ENCODE measurements around the gene TAF5L.
"Not testable (repeated sequence)": the region's sequence is repeated elsewhere in the genome, so short reads cannot be mapped to it uniquely, and the experiment has no call there.

TAF5L gene

GRCh38 chr1:229600229-229600628 lies 25.7 kb downstream of the TAF5L start:
- DNase-seq = no peak

DNA sequence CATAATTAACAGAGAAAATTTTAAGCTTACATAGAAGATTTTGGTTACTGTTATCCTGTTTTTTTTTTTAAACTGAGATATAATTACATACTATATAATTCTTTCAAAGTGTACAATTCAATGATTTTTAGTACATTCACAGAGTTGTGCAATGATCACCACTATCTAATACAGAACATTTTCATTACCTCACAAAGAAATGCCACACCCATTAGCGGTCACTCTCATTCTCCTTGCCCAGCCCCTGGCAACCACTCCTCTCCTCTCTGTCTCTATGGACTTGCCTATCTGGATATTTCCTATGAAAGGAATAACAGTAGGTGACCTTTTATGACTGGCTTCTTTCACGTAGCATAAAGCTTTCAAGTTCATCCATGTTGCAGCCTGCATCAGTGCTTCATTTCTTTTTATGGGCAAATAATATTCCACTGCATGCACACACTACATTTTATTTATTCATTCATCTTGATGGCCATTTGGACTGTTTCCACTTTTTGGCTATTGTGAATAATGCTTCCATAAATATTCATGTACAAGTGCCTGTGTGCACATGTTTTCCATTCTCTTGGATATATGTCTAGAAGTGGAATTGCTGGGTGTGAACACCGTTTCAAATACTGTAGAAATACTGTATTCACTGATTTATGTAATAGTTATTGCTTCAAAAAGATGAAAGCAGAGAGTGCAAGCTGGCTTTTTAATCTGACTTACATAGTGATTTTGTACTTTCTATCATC lies 26.5 kb downstream of the TAF5L start:
- no peak for DNase-seq

DNA sequence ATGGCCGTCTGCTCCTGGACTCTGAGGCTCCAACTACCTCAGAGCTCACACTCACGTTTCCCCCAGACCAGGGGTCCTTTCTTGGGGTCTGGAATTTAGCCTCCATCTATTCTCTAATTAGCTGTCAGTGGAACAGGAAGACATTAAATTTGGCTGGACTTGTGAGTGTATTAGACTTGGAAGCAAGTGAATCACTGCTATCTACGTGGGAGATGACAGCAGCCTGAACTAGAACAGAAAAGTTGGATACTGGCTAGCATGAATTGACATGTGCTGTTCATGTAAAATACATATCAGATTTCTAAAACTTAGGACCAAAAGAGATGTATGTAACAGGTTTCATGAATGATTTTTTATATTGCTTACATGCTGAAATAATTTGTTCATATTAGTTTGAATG lies 28.0 kb downstream of the TAF5L start:
- DNase-seq = no peak

GRCh38 chr1:229596925-229597699 lies 28.8 kb downstream of the TAF5L start:
- DNase-seq = no peak

DNA sequence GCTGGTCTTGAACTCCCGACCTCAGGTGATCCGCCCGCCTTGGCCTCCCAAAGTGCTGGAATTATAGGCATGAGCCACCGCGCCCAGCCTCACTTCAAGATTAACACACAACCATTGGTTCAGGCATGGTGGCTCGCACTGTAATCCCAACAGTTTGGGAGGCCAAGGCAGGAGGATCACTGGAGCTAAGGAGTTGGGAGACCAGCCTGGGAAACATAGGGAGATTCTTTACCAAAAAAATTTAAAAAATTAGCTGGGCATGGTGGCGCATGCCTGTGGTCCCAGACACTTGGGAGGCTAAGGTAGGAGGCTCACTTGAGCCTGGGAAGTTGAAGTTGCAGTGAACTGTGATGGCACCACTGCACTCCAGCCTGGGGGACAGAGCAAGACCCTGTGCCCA lies 30.0 kb downstream of the TAF5L start:
- not testable (repeated sequence) for DNase-seq

DNA sequence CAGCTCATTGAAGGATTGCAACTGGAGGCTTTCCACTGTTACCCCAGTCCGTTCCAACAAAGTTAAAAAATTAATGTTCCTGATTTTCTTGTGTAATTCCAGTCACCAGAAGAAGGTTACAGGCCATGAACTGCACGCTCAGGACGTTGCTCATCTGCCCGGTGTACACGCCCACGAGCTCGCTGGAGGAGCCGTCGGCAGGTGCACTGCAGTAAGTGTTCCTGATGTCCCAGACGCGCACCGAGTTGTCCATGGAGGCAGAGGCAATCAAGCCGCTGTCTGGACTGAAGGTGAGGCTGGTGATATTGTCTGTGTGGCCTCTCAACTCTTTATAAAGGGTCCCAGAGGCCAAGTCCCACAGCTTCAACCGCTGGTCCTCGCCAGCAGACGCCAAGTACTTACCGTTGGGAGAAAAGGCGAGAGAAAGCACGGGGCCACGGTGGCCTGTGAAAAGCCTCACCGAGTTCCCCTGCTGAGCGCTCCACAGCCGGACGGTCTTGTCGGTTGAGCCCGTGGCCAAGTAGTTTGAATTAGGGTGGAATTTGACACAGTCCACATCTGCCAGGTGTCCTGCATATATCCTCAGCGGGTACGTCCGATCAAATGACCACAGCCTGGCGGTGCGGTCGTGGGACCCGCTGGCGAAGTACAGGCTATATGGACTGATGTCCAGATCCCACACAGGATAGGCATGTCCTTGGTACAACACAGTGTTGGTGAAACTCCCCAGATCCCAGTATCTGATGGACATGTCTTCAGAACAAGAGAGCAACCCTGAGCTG lies 31.5 kb downstream of the TAF5L start:
- no peak for DNase-seq

DNA sequence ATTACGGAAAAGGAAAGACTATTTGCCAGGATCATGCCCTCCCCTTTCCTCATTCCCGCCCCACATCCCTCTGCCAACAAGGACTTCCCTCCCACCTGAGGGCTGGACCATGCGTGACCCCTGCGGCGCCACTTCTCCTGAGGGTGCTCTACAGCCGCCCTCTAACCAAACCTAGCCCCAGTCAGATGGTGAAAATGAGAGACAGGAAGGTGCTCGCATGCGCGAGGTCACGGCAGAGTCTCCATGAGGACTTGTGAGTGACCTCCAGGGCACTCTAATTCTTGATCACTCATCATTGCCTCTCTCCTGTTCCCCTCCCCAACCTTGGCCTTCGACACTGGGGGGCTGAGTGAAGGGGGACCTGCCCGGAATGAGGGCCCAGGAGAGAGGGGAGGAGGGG lies 32.1 kb downstream of the TAF5L start:
- no peak for DNase-seq

GRCh38 chr1:229590119-229590518 lies 35.8 kb downstream of the TAF5L start:
- DNase-seq = no peak

DNA sequence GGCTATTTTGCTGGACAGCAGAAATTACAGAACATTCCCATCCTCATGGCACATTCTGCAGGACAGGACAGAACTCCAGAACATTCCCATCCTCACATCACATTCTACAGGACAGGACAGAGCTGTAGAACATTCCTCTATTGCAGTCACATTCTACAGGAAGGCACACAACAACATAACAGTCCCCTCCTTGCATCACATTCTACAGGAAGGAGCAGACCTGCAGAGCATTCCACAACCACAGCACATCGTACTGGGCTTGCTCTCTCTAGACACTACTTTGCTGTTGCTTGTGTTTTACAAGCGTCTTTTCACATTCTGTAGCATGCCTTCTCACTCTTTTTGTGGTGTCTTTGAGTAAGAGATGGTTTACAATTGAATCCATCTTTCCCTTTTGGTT lies 40.6 kb downstream of the TAF5L start:
- DNase-seq = no peak

DNA sequence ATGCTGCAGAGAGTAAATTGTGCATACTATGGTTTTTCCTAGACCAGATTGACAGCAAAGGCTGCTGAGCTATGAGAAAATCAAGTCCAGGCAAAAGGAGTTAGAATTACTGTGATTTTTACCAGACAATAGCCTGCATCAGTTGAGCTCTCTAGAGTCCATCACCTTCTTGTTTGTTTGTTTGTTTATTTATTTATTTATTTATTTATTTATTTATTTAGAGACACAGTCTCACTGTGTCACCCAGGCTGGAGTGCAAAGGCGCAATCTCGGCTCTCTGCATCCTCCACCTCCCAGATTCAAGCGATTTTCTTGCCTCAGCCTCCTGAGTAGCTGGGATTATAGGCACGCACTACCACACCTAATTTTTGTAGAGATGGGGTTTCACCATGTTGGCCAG lies 43.2 kb downstream of the TAF5L start:
- DNase-seq = no peak

GRCh38 chr1:229582011-229582694 lies 43.8 kb downstream of the TAF5L start:
- no peak for DNase-seq

DNA sequence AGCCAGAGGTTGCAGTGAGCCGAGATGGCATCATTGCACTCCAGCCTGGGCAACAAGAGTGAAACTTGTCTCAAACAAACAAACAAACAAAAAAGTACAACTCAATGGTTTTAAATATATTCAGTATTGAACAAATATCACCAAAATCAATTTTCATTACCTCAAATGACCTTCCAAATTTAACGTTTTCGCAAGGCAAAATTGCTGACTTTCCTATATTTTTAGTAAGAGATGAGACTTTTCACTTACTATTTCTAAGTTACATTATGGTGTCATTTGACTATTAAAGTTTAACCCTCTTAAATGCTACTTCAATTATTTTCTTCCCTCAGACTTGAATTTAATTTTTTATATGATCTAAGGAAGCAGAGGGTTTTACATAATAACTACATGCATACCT lies 44.4 kb downstream of the TAF5L start:
- DNase-seq = no peak

DNA sequence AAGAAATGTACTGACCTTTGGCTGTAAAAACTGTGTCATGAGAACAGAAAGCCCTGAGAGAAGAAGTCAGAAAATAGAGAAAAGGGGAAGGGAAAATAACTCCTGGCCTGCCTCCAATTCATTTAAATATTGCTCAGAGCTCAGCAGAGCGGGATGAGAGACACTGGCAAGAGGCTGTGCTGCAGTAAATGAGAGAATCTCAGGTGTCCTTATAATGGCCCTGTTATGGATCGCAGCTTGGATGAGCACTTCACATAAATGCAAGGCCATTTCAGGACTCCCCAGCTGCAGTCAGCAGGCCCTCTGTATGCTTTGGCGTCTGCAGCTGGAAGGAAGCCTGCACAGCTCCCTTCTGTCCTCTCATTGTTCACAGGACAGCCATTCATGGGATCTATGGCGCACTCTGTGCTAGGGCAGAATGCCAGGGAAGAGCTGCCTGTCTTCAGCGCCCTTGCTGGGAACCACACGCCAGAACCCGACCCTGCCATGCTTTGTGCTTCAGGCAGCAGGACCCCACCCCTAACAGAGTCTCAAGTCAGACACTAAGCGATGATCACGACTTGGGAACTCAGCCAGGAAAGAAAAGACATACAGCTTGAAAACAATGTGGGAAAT lies 46.8 kb downstream of the TAF5L start:
- DNase-seq = no peak

DNA sequence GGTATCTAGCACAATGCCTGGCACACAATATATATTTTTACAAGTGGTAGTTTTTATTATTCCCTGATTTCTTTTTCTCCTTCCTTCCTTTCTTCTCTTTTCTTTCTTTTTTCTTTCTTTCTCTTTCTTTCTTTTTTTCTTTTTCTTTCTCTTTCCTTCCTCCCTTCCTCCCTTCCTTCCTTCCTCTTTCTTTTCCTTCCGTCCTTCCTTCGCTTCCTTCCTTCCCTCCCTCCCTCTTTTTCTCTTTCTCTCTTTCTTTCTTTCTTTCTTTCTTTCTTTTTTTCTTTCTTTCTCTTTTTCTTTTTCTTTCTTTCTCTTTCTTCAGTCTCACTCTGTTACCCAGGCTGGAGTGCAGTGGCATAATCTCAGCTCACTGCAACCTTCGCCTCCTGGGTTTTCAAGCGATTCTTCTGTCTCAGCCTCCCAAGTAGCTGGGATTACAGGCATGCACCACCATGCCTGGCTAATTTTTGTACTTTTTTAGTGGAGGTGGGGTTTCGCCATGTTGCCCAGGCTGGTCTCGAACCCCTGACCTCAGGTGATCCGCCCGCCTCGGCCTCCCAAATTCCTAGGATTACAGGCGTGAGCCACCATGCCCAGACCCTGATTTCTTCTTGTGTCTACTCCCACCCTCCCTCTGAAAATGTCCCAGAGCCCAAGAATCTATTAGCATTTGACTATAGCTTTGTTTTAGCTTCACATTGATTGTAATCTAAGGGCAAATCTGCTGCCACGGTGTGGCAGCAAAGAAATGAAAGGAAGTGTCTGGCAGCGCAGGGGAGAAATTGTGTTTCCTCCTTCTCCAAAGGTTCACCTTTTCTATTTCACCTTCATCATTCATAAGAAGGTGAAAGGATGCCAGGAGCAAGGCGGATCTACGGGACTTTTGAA lies 47.5 kb downstream of the TAF5L start:
- no peak for DNase-seq

DNA sequence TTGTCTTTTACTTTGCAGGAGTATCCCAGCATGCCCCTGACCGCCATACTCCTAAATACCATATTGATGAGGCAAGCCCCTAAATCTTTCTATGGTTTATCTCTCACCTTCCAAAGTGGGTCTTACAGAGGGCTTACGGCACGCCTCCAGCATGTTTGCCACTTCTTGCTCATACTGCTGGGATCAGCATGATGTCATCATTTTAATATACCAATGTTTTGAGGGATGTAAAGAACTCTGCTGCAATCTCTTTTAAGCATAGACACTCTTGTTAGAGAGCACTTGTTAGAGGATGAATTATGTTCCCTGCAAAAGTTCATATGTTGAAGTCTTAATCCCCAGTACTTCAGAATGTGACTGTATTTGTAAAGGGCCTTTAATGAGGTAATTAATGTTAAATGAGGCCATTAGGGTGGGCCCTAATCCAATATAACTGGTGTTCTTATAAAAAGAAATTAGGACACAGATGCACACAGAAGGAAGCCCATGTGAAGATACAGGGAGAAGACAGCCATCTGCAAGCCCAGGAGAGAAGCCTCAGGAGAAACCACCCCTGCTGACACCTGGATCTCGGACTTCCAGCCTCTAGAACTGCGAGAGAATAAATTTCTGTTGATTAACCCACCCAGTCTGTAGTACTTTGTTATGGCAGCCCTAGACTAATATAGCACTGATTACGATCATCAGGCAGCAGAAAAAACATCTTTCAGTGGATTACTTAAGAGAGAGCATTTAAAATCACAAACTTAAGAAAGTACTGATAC lies 51.1 kb downstream of the TAF5L start:
- no peak for DNase-seq

GRCh38 chr1:229572286-229572685 lies 53.6 kb downstream of the TAF5L start:
- no peak for DNase-seq

DNA sequence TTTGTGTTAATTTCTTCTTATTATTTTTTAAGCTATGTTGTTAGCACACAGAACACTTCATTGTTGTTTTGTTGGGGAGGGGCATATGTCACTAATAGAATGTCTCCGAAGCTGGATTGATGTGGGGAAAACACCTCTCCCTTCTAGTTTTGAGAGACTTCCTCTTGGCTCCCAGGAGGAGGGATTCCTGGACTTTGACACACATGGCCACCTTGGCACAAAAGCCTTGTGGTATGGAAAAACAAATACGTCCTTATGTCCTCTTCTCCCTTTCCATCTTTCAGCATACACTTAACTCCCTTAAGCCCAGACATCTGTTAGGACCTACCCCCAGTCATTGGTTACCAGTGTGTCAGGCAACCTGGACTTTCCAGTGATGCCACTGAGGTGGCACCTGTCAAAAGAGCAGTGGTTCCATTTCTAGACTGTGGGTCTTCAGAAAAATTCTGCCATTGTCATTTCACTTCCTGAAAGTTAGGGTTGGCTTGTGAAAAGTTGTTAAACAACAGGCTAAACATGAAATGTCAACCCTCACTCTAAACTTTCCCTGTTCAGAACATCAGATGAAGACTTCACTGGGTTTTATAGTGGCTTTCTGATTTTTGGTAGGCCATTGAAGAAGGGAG lies 54.9 kb downstream of the TAF5L start:
- no peak for DNase-seq

DNA sequence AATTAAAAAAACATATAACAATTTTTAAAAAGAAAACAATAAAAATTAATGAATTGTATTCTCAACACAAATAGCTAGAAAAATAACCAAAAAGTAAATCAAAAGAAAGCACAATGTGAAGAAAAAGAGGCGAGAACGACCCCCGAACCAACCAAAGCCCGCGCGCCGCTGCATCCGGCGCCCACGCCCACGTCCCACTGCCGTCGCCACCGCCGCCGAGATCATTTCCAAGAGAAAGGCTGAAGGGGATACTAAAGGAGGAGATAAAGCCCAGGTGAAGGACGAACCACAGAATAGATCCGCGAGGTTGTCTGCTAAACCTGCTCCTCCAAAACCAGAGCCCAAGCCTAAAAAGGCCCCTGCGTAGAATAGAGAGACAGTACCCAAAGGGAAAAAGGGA lies 55.6 kb downstream of the TAF5L start:
- no peak for DNase-seq

- DNase-seq = no peak
These were observed 58.6 kb downstream of the TAF5L start for GRCh38 chr1:229567109-229567868.

DNA sequence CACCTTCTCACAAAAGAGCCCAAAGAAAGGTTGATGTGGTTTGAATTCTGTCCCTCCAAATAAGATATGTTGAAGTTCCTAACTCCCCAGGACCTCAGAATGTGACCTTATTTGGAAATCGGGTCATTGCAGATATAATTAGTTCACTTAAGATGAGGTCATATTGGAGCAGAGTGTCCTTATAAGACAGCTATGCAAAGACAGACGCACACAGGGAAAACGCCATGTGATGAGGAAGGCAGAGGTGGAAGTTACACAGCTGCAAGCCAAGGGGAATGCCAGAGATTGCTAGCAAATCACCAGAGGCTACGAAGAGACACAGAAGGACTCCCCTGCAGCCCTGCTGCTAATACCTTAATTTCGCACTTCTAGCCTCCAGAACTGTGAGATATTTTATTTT lies 62.2 kb downstream of the TAF5L start:
- no peak for DNase-seq

Data from activated naive CD4-positive, alpha-beta T cell treated with anti-CD3 and anti-CD28 coated beads, Interleukin-2, amount 50 U/mL, for 16 hours (primary cell).